ENCODE results near the gene PLA2G12A.

Gene PLA2G12A

DNA sequence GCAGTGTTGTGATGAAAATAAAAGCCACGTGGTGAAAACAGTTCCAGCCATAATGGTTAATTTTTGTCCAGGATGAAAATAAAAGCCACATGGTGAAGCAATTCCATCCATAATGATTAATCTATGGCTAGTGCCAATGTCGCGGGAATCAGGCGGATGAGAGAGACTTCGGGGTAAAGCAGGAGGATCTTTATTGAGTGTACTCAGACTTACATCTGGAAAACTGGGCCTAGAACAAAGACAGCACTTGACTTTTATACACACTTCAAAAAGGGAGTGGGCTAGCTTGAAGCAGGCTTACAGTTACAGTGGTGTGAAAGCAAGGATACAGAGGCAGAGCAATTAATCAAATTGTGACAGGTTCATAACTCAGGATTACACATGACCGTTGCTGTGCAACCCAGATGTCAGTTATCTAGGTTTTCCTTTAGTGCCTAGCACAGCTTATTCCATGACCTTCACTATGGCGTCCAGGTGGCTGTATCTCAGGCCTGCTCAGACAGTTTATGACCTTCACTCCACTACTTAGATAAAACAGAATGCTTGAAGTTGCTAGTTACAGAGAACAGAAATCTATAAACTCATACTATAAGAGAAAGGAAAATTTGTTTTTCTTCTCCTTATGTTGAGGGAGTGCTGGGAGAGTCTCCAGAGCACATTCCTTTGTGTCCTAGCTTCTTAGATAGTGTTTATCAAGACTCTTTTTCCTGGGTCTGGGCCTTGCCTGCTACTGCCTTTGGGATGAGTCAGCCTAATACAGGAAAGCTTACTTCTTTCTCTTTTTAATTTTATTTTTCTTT, 5.9 kb upstream of the PLA2G12A start:
- Histone ChIP-seq H3K4me1 (ENCODE audit: control insufficient read depth, insufficient read depth, low read length) (no peaks in the 10 kb centered on the region), H3K27ac (ENCODE audit: extremely low read depth, low read depth, low read length) (no peak overlapping the region), H3K36me3 (ENCODE audit: control insufficient read depth in 2 of 2, insufficient read depth in 1 of 2, low read length in 2 of 2) (no peaks in the 10 kb centered on the region), H3K4me3 (ENCODE audit: low read depth, low read length) (no peak overlapping the region), H3K9me3 (ENCODE audit: control insufficient read depth, insufficient read depth, low read depth, low read length) (no peaks in the 10 kb centered on the region)
- ChIA-PET CTCF (no interaction called here), POLR2A (no interaction called here)
- no peak for TF ChIP-seq MEIS1 (CRISPR knock-in tag; IDR thresholded peaks at IDR 0.05; ENCODE audit: borderline replicate concordance)
- TF ChIP-seq SETDB1 (IDR thresholded peaks at IDR 0.05; ENCODE audit: insufficient read length, low read length), result peak; percentile 32

DNA sequence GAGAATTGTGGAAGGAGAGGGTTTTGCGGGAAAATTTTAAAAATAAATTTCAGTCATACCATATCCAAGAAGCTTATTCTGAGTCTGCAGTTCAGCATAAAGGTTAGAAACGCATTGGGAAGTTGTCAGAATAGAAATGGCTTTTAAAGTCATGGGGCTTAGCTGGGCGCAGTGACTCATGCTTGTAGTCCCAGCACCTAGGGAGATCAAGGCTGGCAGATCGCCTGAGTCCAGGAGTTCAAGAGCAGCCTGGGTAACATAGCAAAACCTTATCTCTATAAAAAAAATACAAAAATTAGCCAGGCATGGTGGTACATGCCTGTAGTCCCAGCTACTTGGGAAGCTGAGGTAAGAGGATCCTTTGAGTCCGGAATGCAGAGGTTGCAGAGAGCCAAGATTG, 3.9 kb upstream of the PLA2G12A start:
- no peaks in the 10 kb centered on the region for H3K9me3 ChIP-seq (ENCODE audit: control insufficient read depth, insufficient read depth, low read depth, low read length)
- no peak for TF ChIP-seq ZNF623 (tag by site-specific recombination; IDR thresholded peaks at IDR 0.05)
- no peak for TF ChIP-seq ZNF350 (tag by site-specific recombination; IDR thresholded peaks at IDR 0.05)
- TF ChIP-seq ZNF394 (tag by site-specific recombination; IDR thresholded peaks at IDR 0.05; ENCODE audit: borderline replicate concordance), result no peak
- no peak for TF ChIP-seq ZNF391 (tag by site-specific recombination; IDR thresholded peaks at IDR 0.05; ENCODE audit: borderline replicate concordance, low read depth)
- no peak for TF ChIP-seq ZNF621 (tag by site-specific recombination; IDR thresholded peaks at IDR 0.05)
- no peak for TF ChIP-seq EGR2 (tag by site-specific recombination; IDR thresholded peaks at IDR 0.05; ENCODE audit: low read depth)
- no peak for TF ChIP-seq ZNF544 (tag by site-specific recombination; IDR thresholded peaks at IDR 0.05)
- TF ChIP-seq, protein P1, sequence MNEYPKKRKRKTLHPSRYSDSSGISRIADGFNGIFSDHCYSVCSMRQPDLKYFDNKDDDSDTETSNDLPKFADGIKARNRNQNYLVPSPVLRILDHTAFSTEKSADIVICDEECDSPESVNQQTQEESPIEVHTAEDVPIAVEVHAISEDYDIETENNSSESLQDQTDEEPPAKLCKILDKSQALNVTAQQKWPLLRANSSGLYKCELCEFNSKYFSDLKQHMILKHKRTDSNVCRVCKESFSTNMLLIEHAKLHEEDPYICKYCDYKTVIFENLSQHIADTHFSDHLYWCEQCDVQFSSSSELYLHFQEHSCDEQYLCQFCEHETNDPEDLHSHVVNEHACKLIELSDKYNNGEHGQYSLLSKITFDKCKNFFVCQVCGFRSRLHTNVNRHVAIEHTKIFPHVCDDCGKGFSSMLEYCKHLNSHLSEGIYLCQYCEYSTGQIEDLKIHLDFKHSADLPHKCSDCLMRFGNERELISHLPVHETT (tag by site-specific recombination; IDR thresholded peaks at IDR 0.05), result no peak
- TF ChIP-seq KLF16 (tag by site-specific recombination; IDR thresholded peaks at IDR 0.05), result no peak
- TF ChIP-seq ZNF426 (tag by site-specific recombination; IDR thresholded peaks at IDR 0.05), result no peak
- no peak for TF ChIP-seq HOXD13 (CRISPR knock-in tag; IDR thresholded peaks at IDR 0.05; ENCODE audit: borderline replicate concordance)
- TF ChIP-seq, protein P2, sequence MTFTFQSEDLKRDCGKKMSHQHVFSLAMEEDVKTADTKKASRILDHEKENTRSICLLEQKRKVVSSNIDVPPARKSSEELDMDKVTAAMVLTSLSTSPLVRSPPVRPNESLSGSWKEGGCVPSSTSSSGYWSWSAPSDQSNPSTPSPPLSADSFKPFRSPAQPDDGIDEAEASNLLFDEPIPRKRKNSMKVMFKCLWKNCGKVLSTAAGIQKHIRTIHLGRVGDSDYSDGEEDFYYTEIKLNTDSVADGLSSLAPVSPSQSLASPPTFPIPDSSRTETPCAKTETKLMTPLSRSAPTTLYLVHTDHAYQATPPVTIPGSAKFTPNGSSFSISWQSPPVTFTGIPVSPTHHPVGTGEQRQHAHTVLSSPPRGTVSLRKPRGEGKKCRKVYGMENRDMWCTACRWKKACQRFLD (tag by site-specific recombination; IDR thresholded peaks at IDR 0.05), result no peak
- no peak for TF ChIP-seq ZNF837 (tag by site-specific recombination; IDR thresholded peaks at IDR 0.05)
- TF ChIP-seq SP2 (tag by site-specific recombination; IDR thresholded peaks at IDR 0.05), result no peak
- no peak for TF ChIP-seq WT1 (tag by site-specific recombination; IDR thresholded peaks at IDR 0.05)
- no peak for TF ChIP-seq ZNF529 (tag by site-specific recombination; IDR thresholded peaks at IDR 0.05; ENCODE audit: insufficient replicate concordance)
- no peak for TF ChIP-seq BCL11A (tag by site-specific recombination; IDR thresholded peaks at IDR 0.05; ENCODE audit: low read depth)
- TF ChIP-seq KLF8 (tag by site-specific recombination; IDR thresholded peaks at IDR 0.05), result no peak
- no peak for TF ChIP-seq TCF7L2 (IDR thresholded peaks at IDR 0.05; ENCODE audit: borderline replicate concordance, low read depth, low read length)
- H3K4me3 ChIP-seq (ENCODE audit: low read depth, low read length), result no peak overlapping the region
- H3K4me1 ChIP-seq (ENCODE audit: control insufficient read depth, insufficient read depth, low read length), result no peaks in the 10 kb centered on the region
- no peak overlapping the region for H3K27ac ChIP-seq (ENCODE audit: extremely low read depth, low read depth, low read length)
- ChIA-PET CTCF (no interaction called here), POLR2A (no interaction called here)
- H3K36me3 ChIP-seq (ENCODE audit: control insufficient read depth in 2 of 2, insufficient read depth in 1 of 2, low read length in 2 of 2), result no peaks in the 10 kb centered on the region

Data from HEK293 (cell line).